A549 (cell line): Measurements from ENCODE around the gene NOS3. TPM values are rescaled to one million over a fixed set of nuclear protein-coding genes. Genes with fewer than 3 reads are reported as not detected.

Experiments used
- ATAC-seq, 2 experiments: fragments of 200-7000 bp in 1 of 2; fragments of >200 bp in 1 of 2; cut with Nextera tagmentation in 1 of 2; cut with Tn5 transposase in 1 of 2; 3 replicates each; pipeline versions ENCODE4 v1.8.0 to v1.9.1; 2018 to 2020; ENCODE audit warnings: mild to moderate bottlenecking in 1 of 2, moderate library complexity in 1 of 2
- CTCF ChIA-PET: fragments of 300-600 bp; sonication (Branson Sonifier 250); formaldehyde crosslinking; extraction: SDS; loops from one replicate; lab custom pipeline; 2021; ENCODE audit warnings: antibody characterized with exemption, inconsistent platforms; lab: Yijun Ruan, JAX
- POLR2A ChIA-PET: fragments of 350-600 bp; formaldehyde crosslinking; extraction: SDS; loops from one replicate; lab custom pipeline; 2021; ENCODE audit warnings: antibody characterized with exemption, inconsistent platforms; lab: Yijun Ruan, JAX
- DNase-seq, 2 experiments: peaks; one replicate each; pipeline versions ENCODE4 v3.0.0 to v3.0.0-alpha.2; 2011 to 2016; ENCODE audit warnings: low read depth in 1 of 2, low spot score in 1 of 2
- FAIRE-seq: peaks from 2 replicates; lab custom pipeline; 2011; peaks lifted over from hg19 to GRCh38; lab: Jason Lieb, UNC
- H3K27ac ChIP-seq, 2 experiments: fragments of >200 bp; sonication (Bioruptor Twin); formaldehyde crosslinking; 3 replicates each; pipeline ENCODE4 v1.5.1; 2016 to 2017
- H3K4me1 ChIP-seq: fragments of >200 bp; sonication (Bioruptor Twin); formaldehyde crosslinking; 3 replicates; pipeline ENCODE4 v1.6.1; 2016
- H3K4me2 ChIP-seq: fragments of >200 bp; sonication (Bioruptor Twin); formaldehyde crosslinking; 3 replicates; pipeline ENCODE4 v1.6.1; 2016
- H3K4me3 ChIP-seq: fragments of >200 bp; sonication (Bioruptor Twin); formaldehyde crosslinking; 3 replicates; pipeline ENCODE4 v1.5.1; 2016
- H3K9me3 ChIP-seq: fragments of >200 bp; sonication (Bioruptor Twin); formaldehyde crosslinking; 3 replicates; pipeline ENCODE4 v1.6.1; 2016
- CBX8 ChIP-seq: fragments of 200-600 bp; sonication (generic); IDR thresholded peaks from 2 replicates; pipeline ENCODE4 v1.6.1; 2016
- CEBPB ChIP-seq, 2 experiments: fragments of >200 bp in 1 of 2; sonication (Bioruptor Twin) in 1 of 2; formaldehyde crosslinking in 1 of 2; IDR thresholded peaks; 2 replicates each; pipeline ENCODE4 v1.6.1; 2012 to 2016
- CHD4 ChIP-seq: fragments of 200-600 bp; sonication (generic); IDR thresholded peaks from 2 replicates; pipeline ENCODE4 v1.6.1; 2016; ENCODE audit warnings: antibody characterized with exemption, mild to moderate bottlenecking, borderline replicate concordance
- EHF ChIP-seq: fragments of 250-450 bp; sonication (Bioruptor Pico); IDR thresholded peaks from 2 replicates; pipeline ENCODE4 v1.5.0; 2020; ENCODE audit warnings: mild to moderate bottlenecking
- ESRRA ChIP-seq: fragments of 150-350 bp; IDR thresholded peaks from 2 replicates; pipeline ENCODE4 v1.6.1; 2014; ENCODE audit warnings: mild to moderate bottlenecking, low read length, borderline replicate concordance
- FOXS1 ChIP-seq: fragments of 250-450 bp; sonication (Bioruptor Pico); IDR thresholded peaks from 2 replicates; pipeline ENCODE4 v1.5.0; 2020; ENCODE audit warnings: mild to moderate bottlenecking, moderate library complexity
- HOXA7 ChIP-seq: fragments of 250-450 bp; sonication (Bioruptor Pico); IDR thresholded peaks from 2 replicates; pipeline ENCODE4 v1.5.0; 2020; ENCODE audit warnings: mild to moderate bottlenecking, moderate library complexity
- MAFK ChIP-seq: fragments of 450-650 bp; IDR thresholded peaks from 2 replicates; pipeline ENCODE4 v1.6.1; 2014; ENCODE audit not compliant: partially characterized antibody
- MYC ChIP-seq: IDR thresholded peaks from 2 replicates; pipeline ENCODE4 v1.6.1; 2012; ENCODE audit warnings: mild to moderate bottlenecking, inconsistent platforms, low read length, improper control_type of control experiment, borderline replicate concordance
- NFE2L2 ChIP-seq: fragments of 150-350 bp; conservative IDR thresholded peaks from 2 replicates; pipeline ENCODE4 v1.6.1; 2014; ENCODE audit warnings: low read length
- PHF8 ChIP-seq: fragments of 200-600 bp; sonication (generic); IDR thresholded peaks from 2 replicates; pipeline ENCODE4 v1.6.1; 2016; ENCODE audit warnings: low read depth, mild to moderate bottlenecking, antibody characterized with exemption, moderate library complexity, borderline replicate concordance
- POLR2AphosphoS2 ChIP-seq: conservative IDR thresholded peaks from 2 replicates; pipeline ENCODE4 v1.6.1; 2012; ENCODE audit warnings: low read length, improper control_type of control experiment, inconsistent platforms
- ZC3H11A ChIP-seq: fragments of 450-650 bp; IDR thresholded peaks from 2 replicates; pipeline ENCODE4 v1.6.1; 2014; ENCODE audit warnings: antibody characterized with exemption, mild to moderate bottlenecking
- ZSCAN20 ChIP-seq: fragments of 250-450 bp; sonication (Bioruptor Pico); IDR thresholded peaks from 2 replicates; pipeline ENCODE4 v1.8.0; 2022; ENCODE audit warnings: mild to moderate bottlenecking, moderate library complexity
- WGBS: methylation state at CpG from one replicate; pipeline ENCODE4 v1.1.6; 2017; ENCODE audit errors: missing lambda C conversion rate; 5-methylcytosine and 5-hydroxymethylcytosine counted together
- polyA plus RNA-seq, 4 experiments: library from polyadenylated mRNA; depleted of rRNA in 3 of 4; stranded (reverse); fragments of >200 nt; fragmentation: RNase III in 1 of 4; extraction: RNeasy Plus Mini Kit Qiagen cat#74134 plus additional on column Dnase treatment in 1 of 4; gene quantifications; 2 replicates in 3 of 4; 3 replicates in 1 of 4; pipeline ENCODE4 v1.2.3, GENCODE V29; 2011 to 2017
- TF ChIP-seq, protein P1 (sequence below): fragments of 150-350 bp; IDR thresholded peaks from 2 replicates; pipeline ENCODE4 v1.6.1; 2014; ENCODE audit warnings: low read depth, mild to moderate bottlenecking, low read length

Gene NOS3
- polyA plus RNA-seq, 2 of the 4 experiments (the other 2 are of a cell fraction): 0.52 to 0.71 TPM

DNA sequence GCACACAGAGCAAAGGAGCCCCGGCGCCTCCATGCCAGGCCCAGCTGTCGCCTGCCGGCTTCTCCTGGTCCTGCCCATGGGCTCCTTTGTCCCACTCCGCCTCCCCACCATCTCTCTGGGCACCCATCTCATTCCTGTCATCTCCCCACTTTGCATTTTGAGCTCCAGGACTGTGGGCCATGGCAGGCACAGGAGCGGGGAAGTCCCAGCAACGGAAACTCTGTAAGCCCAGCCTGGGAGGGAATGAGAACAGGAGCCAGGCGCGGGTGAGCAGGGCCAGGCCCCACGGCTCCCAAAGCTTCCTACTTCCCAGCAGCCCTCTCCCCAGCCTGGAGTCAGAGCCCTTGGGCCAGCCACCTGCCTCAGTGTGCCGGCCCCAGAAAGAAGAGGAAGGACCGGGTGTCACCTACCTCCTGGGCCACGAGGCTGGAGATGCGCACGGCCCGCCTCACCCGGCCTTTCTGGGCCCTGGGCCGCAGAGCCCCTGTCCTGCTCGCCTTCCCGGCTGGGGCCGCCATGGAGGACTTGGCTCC is 35.8 kb upstream of the NOS3 start:
- ChIA-PET CTCF (interaction anchor here (1.4 to 4.4 kb wide), 4 partner anchors 8 to 63 kb away, joined by 4 to 29 read pairs (median 8); no protein-coding TSS in a partner anchor), POLR2A (no interaction called here)
- no peak overlapping the region for H3K4me3 ChIP-seq
- DNase-seq: no peak
- TF ChIP-seq ZSCAN20 (CRISPR knock-in tag) (no peak), HOXA7 (CRISPR knock-in tag) (no peak), MYC (no peak), FOXS1 (CRISPR knock-in tag) (no peak), NFE2L2 (no peak)
- TF ChIP-seq, protein P1, sequence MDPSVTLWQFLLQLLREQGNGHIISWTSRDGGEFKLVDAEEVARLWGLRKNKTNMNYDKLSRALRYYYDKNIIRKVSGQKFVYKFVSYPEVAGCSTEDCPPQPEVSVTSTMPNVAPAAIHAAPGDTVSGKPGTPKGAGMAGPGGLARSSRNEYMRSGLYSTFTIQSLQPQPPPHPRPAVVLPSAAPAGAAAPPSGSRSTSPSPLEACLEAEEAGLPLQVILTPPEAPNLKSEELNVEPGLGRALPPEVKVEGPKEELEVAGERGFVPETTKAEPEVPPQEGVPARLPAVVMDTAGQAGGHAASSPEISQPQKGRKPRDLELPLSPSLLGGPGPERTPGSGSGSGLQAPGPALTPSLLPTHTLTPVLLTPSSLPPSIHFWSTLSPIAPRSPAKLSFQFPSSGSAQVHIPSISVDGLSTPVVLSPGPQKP: no peak
- TF ChIP-seq, all 56 proteins: peak for 0
- FAIRE-seq: no peak
- no peaks in the 10 kb centered on the region for H3K9me3 ChIP-seq
- no peak overlapping the region for H3K27ac ChIP-seq
- H3K4me1 ChIP-seq: no peaks in the 10 kb centered on the region
- no peak overlapping the region for H3K4me2 ChIP-seq
- 77% methylated on average over 15 of the region's 21 CpGs for WGBS
- ATAC-seq: no peak

DNA sequence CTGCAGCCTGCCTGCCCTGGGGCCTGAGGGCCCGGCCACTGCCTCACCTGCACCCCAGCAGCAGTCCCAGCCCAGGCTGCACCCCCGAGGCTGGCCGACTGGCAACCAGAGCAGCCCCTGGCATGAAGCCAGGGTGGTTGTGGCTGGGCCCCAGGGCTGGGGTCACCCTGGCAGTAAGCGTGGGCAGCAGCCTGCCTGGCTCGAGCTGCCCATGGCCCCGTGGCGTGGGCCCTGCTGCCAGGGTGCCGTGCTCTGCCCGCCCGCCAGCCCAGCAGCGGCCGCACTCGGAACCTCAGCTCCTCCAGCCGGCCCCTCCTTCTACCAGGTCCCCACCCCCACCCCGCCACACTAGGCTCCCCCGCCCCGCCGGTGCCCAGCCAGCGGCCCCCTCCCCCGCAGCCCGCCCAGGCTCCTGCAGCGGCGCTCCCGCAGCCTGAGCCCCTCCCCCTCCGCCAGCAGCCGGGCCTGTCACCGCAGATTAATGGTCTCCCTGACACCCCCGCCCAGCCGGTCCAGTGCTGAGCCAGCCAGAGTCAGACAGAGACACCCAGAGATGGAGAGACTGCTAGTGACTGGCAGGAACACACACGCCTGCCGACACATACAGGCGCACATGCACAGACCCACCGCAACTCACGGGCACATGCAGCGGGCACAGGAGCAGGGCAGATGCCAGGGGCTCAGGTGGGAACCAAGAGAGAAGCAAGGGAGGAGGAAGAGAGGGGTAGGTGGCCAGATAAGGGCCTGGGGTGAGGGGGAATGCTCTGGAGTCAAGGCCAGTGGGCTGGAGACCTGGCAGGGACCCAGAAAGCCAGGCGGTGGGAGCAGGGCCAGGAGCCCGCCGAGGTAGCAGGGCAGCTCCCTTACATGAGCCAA is 35.1 kb upstream of the NOS3 start:
- no peaks in the 10 kb centered on the region for H3K9me3 ChIP-seq
- DNase-seq (no peak), ATAC-seq (no peak), FAIRE-seq (no peak)
- no peak overlapping the region for H3K4me3 ChIP-seq
- no peak overlapping the region for H3K4me2 ChIP-seq
- CTCF ChIA-PET: interaction anchor here (1.4 to 4.4 kb wide), 4 partner anchors 7 to 63 kb away, joined by 4 to 29 read pairs (median 8); no protein-coding TSS in a partner anchor
- TF ChIP-seq MAFK (no peak), PHF8 (no peak), CHD4 (no peak)
- H3K4me1 ChIP-seq: no peaks in the 10 kb centered on the region
- H3K27ac ChIP-seq: no peak overlapping the region
- POLR2A ChIA-PET: no interaction called here
- 73% methylated on average over 12 of the region's 38 CpGs for WGBS

DNA sequence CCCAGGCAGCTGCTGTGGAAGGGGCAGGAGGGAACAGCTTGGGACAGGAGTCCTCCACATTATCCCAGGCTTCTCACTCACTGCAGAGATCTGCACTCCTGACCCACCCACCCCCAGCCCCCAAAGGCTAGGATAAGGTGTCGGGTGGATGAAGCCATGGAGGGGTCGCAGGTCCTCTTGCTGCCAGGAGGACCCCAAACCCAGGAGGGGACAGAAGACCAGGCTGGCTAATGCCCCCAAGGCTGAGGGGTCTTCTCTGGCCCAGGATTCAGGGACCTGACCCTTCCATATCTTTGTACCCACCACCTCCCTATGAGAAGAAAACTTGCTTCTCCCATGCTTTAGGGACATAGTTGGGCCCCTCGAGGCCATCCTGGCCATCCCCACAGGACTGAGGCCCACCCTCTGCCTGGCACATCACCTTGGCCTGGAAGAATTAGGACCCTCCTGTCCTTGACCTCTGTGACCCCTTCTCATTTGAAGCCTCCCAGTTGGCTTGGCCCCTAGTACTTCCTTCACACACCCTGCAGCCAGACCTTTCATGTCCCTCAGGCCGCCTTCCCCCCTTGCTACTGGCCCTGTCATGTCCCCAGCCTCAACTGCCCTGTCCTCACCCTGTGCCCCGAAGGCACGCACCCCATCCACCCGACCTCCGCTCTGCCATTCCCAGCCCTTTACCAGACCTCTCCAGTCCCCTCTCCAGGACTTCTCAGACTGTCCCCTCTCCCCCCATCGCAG is 34.3 kb upstream of the NOS3 start:
- TF ChIP-seq CBX8 (no peak), EHF (CRISPR knock-in tag) (no peak), POLR2AphosphoS2 (no peak), CEBPB (IDR thresholded peaks at IDR 0.05) (no peak), ESRRA (no peak), ZC3H11A (no peak)
- TF ChIP-seq, all 56 proteins: peak for 0
- Histone ChIP-seq H3K27ac (no peak overlapping the region), H3K9me3 (no peaks in the 10 kb centered on the region), H3K4me3 (no peak overlapping the region), H3K4me2 (no peak overlapping the region), H3K4me1 (no peaks in the 10 kb centered on the region)
- ATAC-seq (no peak), DNase-seq (no peak), FAIRE-seq (no peak)
- POLR2A ChIA-PET: no interaction called here
- WGBS: 66% methylated on average over 7 of the region's 9 CpGs
- CTCF ChIA-PET: interaction anchor here (1.4 kb wide), 1 partner anchor 58 kb away, joined by 4 read pairs; no protein-coding TSS in a partner anchor
